Mesendoderm (in vitro differentiated cells): ENCODE measurements around the gene TCF7L2.
A peak's percentile ranks its signal among the peaks of the same experiment; 100 is the strongest.

Experiments
- DNase-seq: peaks from one replicate; pipeline ENCODE4 v3.0.0; 2013
- H2AK5ac ChIP-seq: 2 replicates; pipeline ENCODE4 v1.6.1; 2013; ENCODE audit warnings: low read length, inconsistent platforms
- H2BK120ac ChIP-seq: 2 replicates; pipeline ENCODE4 v1.6.1; 2013; ENCODE audit warnings: low read depth, mild to moderate bottlenecking, low read length, moderate library complexity, mixed read lengths
- H2BK15ac ChIP-seq: replicated peaks from 2 replicates; pipeline ENCODE4 v1.6.1; 2013; ENCODE audit warnings: low read depth, mild to moderate bottlenecking, moderate library complexity
- H2BK5ac ChIP-seq: 2 replicates; pipeline ENCODE4 v1.6.1; 2013; ENCODE audit warnings: low read length, inconsistent platforms
- H3K18ac ChIP-seq: 2 replicates; pipeline ENCODE4 v1.6.1; 2013; ENCODE audit warnings: mild to moderate bottlenecking, low read length, mixed read lengths
- H3K23ac ChIP-seq: one replicate; pipeline ENCODE4 v1.6.1; 2013; ENCODE audit warnings: low read length
- H3K27ac ChIP-seq: 2 replicates; pipeline ENCODE4 v1.5.1; 2013; ENCODE audit warnings: low read depth, mild to moderate bottlenecking, inconsistent platforms, low read length, moderate library complexity
- H3K27me3 ChIP-seq: 2 replicates; pipeline ENCODE4 v1.6.1; 2013; ENCODE audit warnings: low read length, control low read depth, mild to moderate bottlenecking, inconsistent platforms; ENCODE audit not compliant: insufficient read depth, poor library complexity
- H3K36me3 ChIP-seq: 2 replicates; pipeline ENCODE4 v1.6.1; 2013; ENCODE audit warnings: low read length, inconsistent platforms; ENCODE audit not compliant: control insufficient read depth, insufficient read depth
- H3K4ac ChIP-seq: one replicate; pipeline ENCODE4 v1.6.1; 2013; ENCODE audit warnings: low read depth, mild to moderate bottlenecking, low read length, moderate library complexity
- H3K4me1 ChIP-seq: 2 replicates; pipeline ENCODE4 v1.6.1; 2013; ENCODE audit warnings: low read depth, low read length, inconsistent platforms; ENCODE audit not compliant: control insufficient read depth
- H3K4me2 ChIP-seq: 2 replicates; pipeline ENCODE4 v1.6.1; 2013; ENCODE audit warnings: low read length
- H3K4me3 ChIP-seq: 2 replicates; pipeline ENCODE4 v1.5.1; 2013; ENCODE audit warnings: mild to moderate bottlenecking, low read length
- H3K56ac ChIP-seq: one replicate; pipeline ENCODE4 v1.6.1; 2013; ENCODE audit warnings: low read length
- H3K79me1 ChIP-seq: 2 replicates; pipeline ENCODE4 v1.6.1; 2013; ENCODE audit warnings: low read length, inconsistent platforms
- H3K79me2 ChIP-seq: 2 replicates; pipeline ENCODE4 v1.6.1; 2013; ENCODE audit warnings: mild to moderate bottlenecking, low read length; ENCODE audit not compliant: control insufficient read depth, insufficient read depth
- H3K9ac ChIP-seq: 2 replicates; pipeline ENCODE4 v1.6.1; 2013; ENCODE audit warnings: low read length, inconsistent platforms
- H4K5ac ChIP-seq: one replicate; pipeline ENCODE4 v1.6.1; 2013; ENCODE audit warnings: low read length
- H4K8ac ChIP-seq: one replicate; pipeline ENCODE4 v1.6.1; 2013; ENCODE audit warnings: low read depth, mild to moderate bottlenecking, control low read depth, low read length, moderate library complexity
- WGBS: extraction: QIAGEN DNeasy Blood & Tissue Kit; methylation state at CpG from one replicate; pipeline ENCODE4 v1.1.7; 2013; ENCODE audit warnings: low lambda C conversion rate, missing lambda C conversion rate; ENCODE audit not compliant: insufficient coverage; ENCODE audit errors: extremely low coverage; 5-methylcytosine and 5-hydroxymethylcytosine counted together

The TCF7L2 gene

DNA sequence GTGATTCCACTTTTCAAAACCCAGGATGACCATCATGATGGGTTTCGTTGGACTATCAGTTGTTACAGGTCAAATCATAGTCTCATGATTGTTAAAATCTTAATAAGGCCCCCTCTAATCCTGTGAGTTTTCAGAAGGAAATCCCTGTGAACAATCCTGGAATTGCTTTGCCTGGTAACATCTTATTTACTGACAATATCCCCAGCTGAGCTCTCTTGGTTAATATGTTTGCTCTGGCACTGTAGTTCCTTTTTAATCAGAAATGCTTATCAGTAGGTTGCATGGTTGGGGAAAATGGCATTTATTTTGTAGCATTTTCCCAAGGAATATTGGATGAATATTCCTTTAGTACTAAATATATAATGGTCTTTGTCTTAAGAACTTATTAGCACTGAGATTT lies 163.9 kb downstream of the TCF7L2 start:
- Histone ChIP-seq H3K56ac (no peak overlapping the region), H2AK5ac (no peak overlapping the region), H2BK5ac (no peak overlapping the region), H3K79me1 (peaks cover 1% of the 10 kb centered on the region), H3K4me2 (no peak overlapping the region), H3K4ac (no peak overlapping the region), H2BK15ac (no peak overlapping the region), H3K4me3 (no peak overlapping the region), H3K27ac (no peak overlapping the region), H3K23ac (no peak overlapping the region), H4K5ac (no peak overlapping the region), H3K4me1 (no peaks in the 10 kb centered on the region), H3K79me2 (peaks cover 2% of the 10 kb centered on the region), H3K18ac (no peak overlapping the region), H3K27me3 (no peaks in the 10 kb centered on the region), H3K36me3 (no peaks in the 10 kb centered on the region), H4K8ac (peak overlapping the region; percentile 28), H2BK120ac (no peak overlapping the region), H3K9ac (no peak overlapping the region)
- WGBS: no CpG with 5 or more reads among the region's 1 CpG
- DNase-seq: no peak

DNA sequence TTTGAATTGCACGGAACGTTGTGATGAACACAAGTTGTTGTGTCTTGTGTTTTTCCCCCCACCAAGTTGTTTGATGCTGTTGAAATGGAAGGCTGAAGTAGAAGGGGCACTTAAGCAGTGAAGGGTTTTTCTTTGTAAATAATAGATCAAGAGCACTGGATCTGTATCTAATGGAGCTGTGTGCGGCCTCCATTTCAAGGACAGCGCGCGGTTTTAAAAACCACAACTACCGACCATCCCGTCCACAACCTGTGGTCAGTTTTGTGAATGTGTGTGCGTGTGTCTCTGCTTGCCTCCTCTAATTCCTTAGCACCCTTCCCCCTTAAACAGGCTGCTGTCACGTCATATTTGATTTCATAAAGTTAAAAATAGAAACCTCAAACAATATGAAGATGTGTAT lies 165.5 kb downstream of the TCF7L2 start:
- H2AK5ac ChIP-seq: no peak overlapping the region
- no peak overlapping the region for H3K9ac ChIP-seq
- H3K79me1 ChIP-seq: peaks cover 2% of the 10 kb centered on the region
- WGBS: no CpG with 5 or more reads among the region's 10 CpGs
- H3K36me3 ChIP-seq: no peaks in the 10 kb centered on the region
- no peak overlapping the region for H4K5ac ChIP-seq
- H4K8ac ChIP-seq: no peak overlapping the region
- H3K18ac ChIP-seq: no peak overlapping the region
- no peak overlapping the region for H2BK120ac ChIP-seq
- H3K56ac ChIP-seq: no peak overlapping the region
- H3K4me1 ChIP-seq: peaks cover 2% of the 10 kb centered on the region
- no peak overlapping the region for H2BK5ac ChIP-seq
- no peak for DNase-seq
- no peak overlapping the region for H3K27ac ChIP-seq
- no peak overlapping the region for H3K4ac ChIP-seq
- H2BK15ac ChIP-seq: no peak overlapping the region
- no peak overlapping the region for H3K23ac ChIP-seq
- H3K4me3 ChIP-seq: no peak overlapping the region
- peaks cover 1% of the 10 kb centered on the region for H3K79me2 ChIP-seq
- H3K27me3 ChIP-seq: no peaks in the 10 kb centered on the region
- H3K4me2 ChIP-seq: no peak overlapping the region

DNA sequence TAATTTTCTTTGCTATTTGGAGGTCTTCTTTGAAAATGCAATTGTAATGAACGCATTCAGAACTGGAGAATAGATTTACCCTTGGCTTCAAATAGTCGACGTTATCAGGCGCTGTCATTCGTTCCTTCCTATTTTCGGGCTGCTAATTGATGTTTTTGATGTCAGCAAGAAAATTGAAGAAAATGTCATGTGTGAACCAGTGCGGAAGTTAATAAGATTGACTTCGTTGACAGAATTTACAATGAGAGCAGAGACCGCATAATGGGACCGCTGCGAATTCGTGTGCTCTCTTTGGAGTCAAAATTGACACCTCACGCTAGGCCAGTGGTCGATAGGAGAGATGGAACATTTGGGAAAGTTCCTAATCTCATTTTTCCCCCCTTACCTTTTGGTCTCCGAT lies 168.8 kb downstream of the TCF7L2 start:
- H3K36me3 ChIP-seq: no peaks in the 10 kb centered on the region
- peaks cover 1% of the 10 kb centered on the region for H3K79me2 ChIP-seq
- H3K79me1 ChIP-seq: peaks cover 2% of the 10 kb centered on the region
- H2BK15ac ChIP-seq: no peak overlapping the region
- DNase-seq: no peak
- H3K4me2 ChIP-seq: no peak overlapping the region
- H2BK5ac ChIP-seq: no peak overlapping the region
- H4K5ac ChIP-seq: no peak overlapping the region
- no peak overlapping the region for H3K56ac ChIP-seq
- no peaks in the 10 kb centered on the region for H3K27me3 ChIP-seq
- H3K4me3 ChIP-seq: no peak overlapping the region
- H3K18ac ChIP-seq: no peak overlapping the region
- H3K23ac ChIP-seq: no peak overlapping the region
- no peak overlapping the region for H3K4ac ChIP-seq
- no peak overlapping the region for H3K27ac ChIP-seq
- whole genome bisulfite sequencing: no CpG with 5 or more reads among the region's 15 CpGs
- no peak overlapping the region for H2AK5ac ChIP-seq
- H4K8ac ChIP-seq: no peak overlapping the region
- H3K4me1 ChIP-seq: peaks cover 2% of the 10 kb centered on the region
- H2BK120ac ChIP-seq: no peak overlapping the region
- no peak overlapping the region for H3K9ac ChIP-seq

DNA sequence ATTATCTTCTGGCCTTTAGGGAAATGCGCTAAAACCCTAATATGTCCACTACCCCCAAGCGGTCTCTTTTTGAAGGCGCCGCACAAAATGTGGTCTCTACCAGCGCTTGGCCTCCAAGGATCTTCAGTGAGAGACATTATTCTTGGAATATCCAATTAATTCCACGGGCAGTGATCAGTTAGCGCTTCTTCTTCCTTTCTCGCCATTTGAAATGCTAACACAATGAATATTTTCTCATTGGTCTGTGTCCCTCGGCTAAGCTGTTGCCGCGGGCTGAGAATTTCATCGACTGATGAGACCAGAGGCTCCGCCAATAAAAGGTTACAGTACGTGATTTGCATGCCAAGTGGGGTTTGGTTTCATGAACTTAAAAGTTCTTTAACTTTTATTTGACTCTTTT lies 169.8 kb downstream of the TCF7L2 start:
- Histone ChIP-seq H3K27me3 (no peaks in the 10 kb centered on the region), H3K4me2 (no peak overlapping the region), H3K4ac (no peak overlapping the region), H4K8ac (no peak overlapping the region), H3K4me3 (no peak overlapping the region), H3K18ac (no peak overlapping the region), H3K79me1 (peaks cover 2% of the 10 kb centered on the region), H3K27ac (no peak overlapping the region), H2BK5ac (no peak overlapping the region), H3K23ac (no peak overlapping the region), H2BK120ac (no peak overlapping the region), H3K56ac (no peak overlapping the region), H3K36me3 (no peaks in the 10 kb centered on the region), H4K5ac (no peak overlapping the region), H3K79me2 (peaks cover 1% of the 10 kb centered on the region), H2AK5ac (no peak overlapping the region), H3K4me1 (peaks cover 2% of the 10 kb centered on the region), H2BK15ac (no peak overlapping the region), H3K9ac (no peak overlapping the region)
- no peak for DNase-seq
- no CpG with 5 or more reads among the region's 14 CpGs for WGBS

DNA sequence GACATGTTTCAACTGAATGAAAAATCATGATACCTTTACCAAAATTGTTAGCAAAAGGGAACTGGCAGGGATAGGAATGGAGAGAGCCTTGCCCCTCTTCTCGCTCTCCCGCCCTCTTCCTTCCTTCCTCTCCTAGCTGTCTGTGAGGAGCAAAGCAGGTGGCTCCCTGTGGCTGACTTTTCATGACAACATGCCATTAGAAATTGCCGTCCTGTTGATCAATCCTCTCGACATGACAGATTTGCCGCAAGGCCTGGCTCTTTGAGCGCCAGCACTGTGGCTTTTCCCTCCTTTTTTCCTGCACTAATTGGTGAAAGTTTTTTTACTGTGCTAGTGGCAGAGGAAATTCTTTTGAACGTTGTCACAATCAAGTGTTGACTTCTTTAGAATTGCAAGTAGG lies 171.1 kb downstream of the TCF7L2 start:
- Histone ChIP-seq H3K4me1 (peaks cover 3% of the 10 kb centered on the region), H3K9ac (no peak overlapping the region)

DNA sequence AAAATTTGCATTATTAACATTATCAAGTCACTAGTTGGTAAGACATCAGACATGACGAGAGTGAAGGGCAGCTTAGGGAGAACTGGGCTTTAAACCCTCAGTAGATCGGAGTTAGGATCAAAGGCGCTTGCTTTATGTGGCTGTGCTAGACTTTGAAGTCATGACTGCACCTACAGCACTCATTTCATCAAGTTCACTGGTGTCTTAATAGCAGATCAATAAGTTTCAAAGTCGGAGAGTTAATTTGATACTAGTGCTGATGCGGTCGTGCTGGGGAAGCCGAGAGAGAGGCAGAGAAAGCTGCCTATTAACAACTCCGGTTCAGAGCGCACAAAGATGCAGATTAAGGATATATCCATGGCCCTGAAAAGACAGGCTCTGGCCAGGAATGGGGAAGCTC lies 172.9 kb downstream of the TCF7L2 start:
- no peak overlapping the region for H2BK120ac ChIP-seq
- H3K23ac ChIP-seq: no peak overlapping the region
- H3K4ac ChIP-seq: peak overlapping the region; percentile 52
- peaks cover 10% of the 10 kb centered on the region for H3K4me1 ChIP-seq
- H3K9ac ChIP-seq: no peak overlapping the region
- peaks cover 2% of the 10 kb centered on the region for H3K79me1 ChIP-seq
- H3K27ac ChIP-seq: no peak overlapping the region
- WGBS: no CpG with 5 or more reads among the region's 9 CpGs
- H2BK15ac ChIP-seq: no peak overlapping the region
- H3K4me2 ChIP-seq: no peak overlapping the region
- no peak overlapping the region for H4K5ac ChIP-seq
- DNase-seq: no peak
- H3K79me2 ChIP-seq: no peaks in the 10 kb centered on the region
- no peak overlapping the region for H3K18ac ChIP-seq
- no peaks in the 10 kb centered on the region for H3K36me3 ChIP-seq
- H3K4me3 ChIP-seq: no peak overlapping the region
- H3K27me3 ChIP-seq: no peaks in the 10 kb centered on the region
- no peak overlapping the region for H3K56ac ChIP-seq
- no peak overlapping the region for H2AK5ac ChIP-seq
- no peak overlapping the region for H2BK5ac ChIP-seq
- H4K8ac ChIP-seq: no peak overlapping the region

More for the DNA sequence above, 171.1 kb downstream of the TCF7L2 start:
- Histone ChIP-seq H2BK120ac (no peak overlapping the region), H3K27ac (no peak overlapping the region), H3K18ac (no peak overlapping the region), H2BK15ac (no peak overlapping the region), H3K79me2 (no peaks in the 10 kb centered on the region), H4K8ac (no peak overlapping the region), H3K79me1 (peaks cover 2% of the 10 kb centered on the region), H3K23ac (no peak overlapping the region), H3K4me3 (no peak overlapping the region), H3K56ac (no peak overlapping the region), H3K4me2 (no peak overlapping the region), H4K5ac (no peak overlapping the region), H2AK5ac (no peak overlapping the region), H3K4ac (no peak overlapping the region), H3K27me3 (no peaks in the 10 kb centered on the region), H3K36me3 (no peaks in the 10 kb centered on the region), H2BK5ac (no peak overlapping the region)
- DNase-seq: no peak
- WGBS: no CpG with 5 or more reads among the region's 7 CpGs
